GM18873 (cell line): ENCODE data around the gene S100A3.

ENCODE experiments used
- ATAC-seq: cut with Tn5 transposase; IDR thresholded peaks from one replicate; pipeline ENCODE4 v1.9.1; 2021; ENCODE audit warnings: mild to moderate bottlenecking, moderate library complexity, moderate number of reproducible peaks; ENCODE audit not compliant: unreplicated experiment, low FRiP score

The S100A3 gene

DNA sequence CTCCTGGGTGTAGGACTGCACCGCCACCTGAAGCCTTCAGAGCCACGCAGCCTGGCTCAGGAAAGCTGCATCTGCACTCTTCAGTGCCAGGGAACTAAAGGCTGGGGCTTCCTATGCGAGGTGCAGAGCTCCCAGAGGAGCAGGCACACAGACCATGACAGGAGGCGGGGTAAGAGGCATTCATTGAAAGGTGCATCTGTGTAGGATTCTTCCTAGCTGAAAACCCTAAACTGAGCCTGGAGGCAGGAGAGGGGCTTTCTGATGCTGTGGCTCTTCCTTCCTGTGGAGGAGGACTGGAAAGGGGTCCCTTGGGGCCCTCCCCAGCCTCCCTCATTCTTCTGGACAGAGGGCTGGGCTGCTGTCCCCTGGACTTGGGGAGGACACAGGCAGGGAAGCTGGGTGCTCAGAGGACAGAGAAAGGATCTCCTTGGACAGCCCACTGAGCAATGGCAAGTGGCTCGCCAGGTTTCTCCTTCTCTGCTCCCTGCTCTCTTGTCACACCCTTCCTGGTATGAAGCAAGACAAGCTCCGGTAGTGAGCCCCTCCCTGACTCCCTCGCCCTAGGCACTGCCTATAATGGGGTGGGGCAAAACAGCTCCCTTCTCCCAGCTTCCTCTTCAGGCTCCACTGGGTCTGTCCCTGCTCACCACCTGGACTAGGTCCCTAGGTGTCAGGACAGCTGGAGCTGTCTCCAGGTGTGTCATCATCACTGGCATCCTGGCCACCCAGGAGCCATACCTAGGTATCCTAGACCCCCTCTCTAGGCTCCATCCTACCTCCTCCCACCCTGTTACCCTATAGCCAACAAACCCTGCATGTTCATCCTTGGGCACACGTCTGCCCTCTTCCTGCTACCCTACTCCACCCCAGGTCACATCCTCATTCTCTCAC is 33.3 kb downstream of the S100A3 start:
- no peak for ATAC-seq

- ATAC-seq = no peak
These were observed 35.4 kb downstream of the S100A3 start for GRCh38 chr1:153513666-153514065.

GRCh38 chr1:153513023-153513422 is 36.0 kb downstream of the S100A3 start:
- no peak for ATAC-seq

- ATAC-seq = no peak
These were observed 38.1 kb downstream of the S100A3 start for GRCh38 chr1:153510984-153511410.

- ATAC-seq = no peak
These were observed 39.2 kb downstream of the S100A3 start for GRCh38 chr1:153509729-153510354.

DNA sequence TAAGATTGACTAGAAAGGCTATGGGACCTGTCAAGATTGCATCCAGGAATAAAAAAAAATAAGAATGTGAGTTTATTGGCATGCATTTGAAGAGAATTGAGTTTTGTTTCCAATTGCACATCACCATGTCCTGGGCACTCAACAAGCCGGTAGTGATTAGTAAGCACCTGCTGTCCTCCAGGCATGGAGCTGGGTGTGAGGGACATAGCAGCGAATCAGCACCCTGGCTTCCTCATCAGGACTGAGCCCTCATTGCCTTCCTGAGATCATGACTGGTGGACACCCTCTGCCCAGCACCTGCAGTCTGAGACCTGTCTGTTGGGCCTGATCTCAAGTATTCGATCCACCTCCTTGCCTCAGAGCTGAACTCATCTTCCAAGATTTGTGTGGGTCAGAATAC is 40.0 kb downstream of the S100A3 start:
- no peak for ATAC-seq

DNA sequence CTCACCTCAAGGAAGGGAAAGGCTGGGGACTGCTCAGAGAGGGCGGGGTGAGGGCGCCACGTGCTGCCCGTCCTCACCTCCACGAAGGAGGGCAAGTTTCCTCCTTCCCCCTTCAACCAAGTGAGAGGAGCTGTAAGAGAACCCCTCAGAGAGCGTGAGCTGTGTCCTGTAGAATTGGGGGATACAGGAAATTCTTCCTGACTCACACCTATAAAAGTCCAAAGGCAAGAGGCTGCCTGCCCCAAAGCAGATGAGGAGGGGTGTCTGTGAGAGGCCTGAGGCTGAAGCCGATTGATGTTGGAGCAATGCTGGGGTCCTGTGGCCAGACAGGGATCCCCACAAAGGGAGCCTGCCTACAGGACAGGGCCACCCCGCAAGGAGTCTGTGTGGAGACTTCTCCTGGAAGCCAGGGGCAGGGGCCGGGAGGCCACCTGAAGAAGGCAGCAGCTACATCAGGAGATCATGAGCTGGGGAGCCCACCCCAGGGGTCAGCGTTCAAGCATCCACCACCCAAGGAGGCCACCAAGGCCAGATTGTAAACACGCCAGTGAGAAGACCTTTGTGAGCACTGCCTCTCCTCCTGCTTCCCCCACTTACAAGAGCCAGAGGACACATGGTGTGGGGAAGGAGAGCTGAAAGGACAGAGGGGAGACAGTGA is 41.0 kb downstream of the S100A3 start:
- ATAC-seq = no peak

GRCh38 chr1:153506831-153507413 is 42.1 kb downstream of the S100A3 start:
- no peak for ATAC-seq

- no peak for ATAC-seq
These were observed 42.7 kb downstream of the S100A3 start for GRCh38 chr1:153506386-153506785.

- no peak for ATAC-seq
These were observed 43.5 kb downstream of the S100A3 start for GRCh38 chr1:153505576-153505975.

DNA sequence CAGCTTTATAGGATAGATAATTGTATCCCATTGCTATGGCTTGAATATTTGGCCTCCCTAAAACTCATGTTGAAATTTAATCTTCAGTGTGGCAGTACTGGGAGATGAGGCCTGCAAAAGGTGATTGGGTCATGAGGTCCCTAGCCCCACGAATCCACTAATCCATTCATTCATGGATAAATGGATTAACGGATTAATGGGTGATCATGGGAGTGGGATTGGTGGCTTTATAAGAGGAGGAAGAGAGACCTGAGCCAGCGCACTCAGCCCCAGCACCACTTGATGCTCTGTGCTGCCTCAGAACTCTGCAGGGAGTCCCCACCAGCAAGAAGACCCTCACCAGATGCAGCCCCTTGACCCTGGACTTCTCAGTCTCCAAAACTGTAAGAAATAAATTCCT is 45.3 kb downstream of the S100A3 start:
- no peak for ATAC-seq

- ATAC-seq = no peak
These were observed 50.3 kb downstream of the S100A3 start for GRCh38 chr1:153498746-153499145.
